ENCODE results near the gene CUX1.

CUX1 gene

DNA sequence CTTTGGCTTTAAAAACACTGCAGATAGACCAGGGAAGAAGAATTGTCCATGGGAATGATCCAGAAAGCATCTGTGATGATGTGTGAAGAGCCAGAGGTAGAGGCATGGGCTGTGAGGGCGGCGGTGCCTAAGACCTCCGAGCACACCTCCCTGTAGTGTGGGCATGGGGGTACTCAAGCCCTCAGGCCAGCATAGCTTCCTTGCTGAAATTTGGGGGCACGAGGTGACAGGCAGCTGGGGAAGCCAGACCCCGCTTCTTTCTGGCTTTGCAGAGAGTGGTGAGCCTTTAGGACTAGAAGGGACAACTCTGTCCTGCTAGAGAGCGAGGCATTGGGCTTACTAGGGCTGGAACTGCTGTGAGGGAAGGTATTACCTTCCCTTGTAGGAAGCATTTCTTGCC lies 281.6 kb downstream of the CUX1 start:
- no peak for TF ChIP-seq JUND (IDR thresholded peaks at IDR 0.05; ENCODE audit: low read depth)
- in situ Hi-C loops (cut with HindIII; ENCODE audit: low pct_unique_long_range_greater_than_20kb, low sequenced_read_pairs): no loop called here
- DNase-seq (ENCODE audit: low read depth in 1 of 2, low spot score in 1 of 2): no peak

DNA sequence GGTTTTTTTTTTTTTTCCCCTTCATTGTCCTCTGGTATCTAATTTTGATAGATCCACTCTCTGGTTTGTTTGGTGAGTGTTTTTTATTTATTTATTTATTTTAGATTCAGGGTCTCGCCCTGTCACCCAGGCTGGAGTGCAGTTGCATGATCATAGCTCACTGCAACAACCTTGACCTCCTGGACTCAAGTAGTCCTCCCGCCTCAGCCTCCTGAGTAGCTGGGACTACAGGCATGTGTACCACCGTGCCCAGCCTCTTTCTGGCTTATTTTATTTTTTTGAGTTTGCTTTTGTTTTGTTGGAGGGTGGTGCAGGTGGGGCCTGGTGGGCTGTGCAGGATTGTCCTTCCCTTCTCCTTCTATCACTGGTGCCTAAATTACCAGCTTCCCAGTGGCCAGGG lies 282.0 kb downstream of the CUX1 start:
- no peak for TF ChIP-seq JUND (IDR thresholded peaks at IDR 0.05; ENCODE audit: low read depth)
- in situ Hi-C loops (cut with HindIII; ENCODE audit: low pct_unique_long_range_greater_than_20kb, low sequenced_read_pairs): no loop called here
- DNase-seq (ENCODE audit: low read depth in 1 of 2, low spot score in 1 of 2): no peak

DNA sequence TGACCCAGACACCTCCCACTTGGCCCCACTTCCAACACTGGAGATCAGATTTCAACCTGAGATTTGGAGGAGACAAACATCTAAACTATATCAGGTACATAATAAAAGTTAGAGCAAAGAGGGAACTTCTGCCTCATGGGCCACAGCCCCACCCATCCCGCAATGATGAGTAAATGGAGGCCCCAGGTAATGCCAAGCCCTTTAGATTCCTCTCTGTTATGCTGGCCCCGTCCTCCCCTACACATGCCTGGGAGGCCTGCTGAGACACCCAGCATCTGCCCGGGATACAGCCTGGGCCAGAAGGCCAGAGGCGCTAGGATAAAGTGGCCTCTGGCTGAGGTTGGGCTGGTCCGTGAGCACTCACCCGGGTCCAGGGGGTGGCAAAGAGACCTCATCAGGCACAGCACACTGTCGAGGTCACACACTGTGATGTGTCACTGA lies 283.7 kb downstream of the CUX1 start:
- no peak for DNase-seq (ENCODE audit: low read depth in 1 of 2, low spot score in 1 of 2)
- TF ChIP-seq JUND (IDR thresholded peaks at IDR 0.05; ENCODE audit: low read depth): no peak

DNA sequence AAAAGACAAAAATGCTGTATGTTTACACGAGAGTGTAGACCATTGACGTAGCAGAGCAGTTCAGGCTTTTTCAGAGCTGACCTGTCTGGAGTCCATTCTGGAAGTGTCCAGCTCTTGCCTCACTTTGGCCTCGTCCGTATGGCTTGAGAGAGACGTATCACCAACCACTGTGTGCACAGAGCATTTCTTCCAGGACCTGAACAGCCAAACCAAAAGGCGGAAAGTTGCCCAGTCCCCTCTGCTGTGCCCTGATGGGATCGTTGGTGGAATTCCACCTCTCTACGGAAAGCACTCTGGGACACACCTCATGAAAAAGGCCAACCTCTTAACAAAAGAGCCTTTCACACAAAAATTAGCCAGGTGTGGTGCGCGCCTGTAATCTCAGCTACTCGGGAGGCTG lies 284.5 kb downstream of the CUX1 start:
- TF ChIP-seq JUND (IDR thresholded peaks at IDR 0.05; ENCODE audit: low read depth): no peak
- DNase-seq (ENCODE audit: low read depth in 1 of 2, low spot score in 1 of 2): no peak
- in situ Hi-C loops (cut with HindIII; ENCODE audit: low pct_unique_long_range_greater_than_20kb, low sequenced_read_pairs): no loop called here

More for the DNA sequence above, 283.7 kb downstream of the CUX1 start:
- in situ Hi-C loops (cut with HindIII; ENCODE audit: low pct_unique_long_range_greater_than_20kb, low sequenced_read_pairs): no loop called here

DNA sequence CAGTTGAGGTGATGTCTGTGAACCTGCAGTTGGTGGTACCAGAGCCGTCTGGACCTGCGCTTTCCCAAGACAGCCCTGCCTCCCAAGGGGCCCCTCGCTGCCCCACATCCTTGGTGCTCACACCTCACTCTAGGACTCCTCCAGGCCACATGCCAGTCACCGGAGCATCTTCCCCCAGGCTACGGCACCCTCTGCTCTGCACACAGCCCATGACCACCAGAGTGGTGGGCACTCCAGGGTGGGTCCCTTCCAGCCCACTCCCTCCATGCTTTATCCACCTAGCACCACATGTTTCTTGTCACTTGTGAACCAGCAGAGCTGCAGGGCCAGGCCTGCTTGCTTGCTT lies 285.6 kb downstream of the CUX1 start:
- no peak for TF ChIP-seq JUND (IDR thresholded peaks at IDR 0.05; ENCODE audit: low read depth)
- in situ Hi-C loops (cut with HindIII; ENCODE audit: low pct_unique_long_range_greater_than_20kb, low sequenced_read_pairs): no loop called here
- DNase-seq (ENCODE audit: low read depth in 1 of 2, low spot score in 1 of 2): no peak

DNA sequence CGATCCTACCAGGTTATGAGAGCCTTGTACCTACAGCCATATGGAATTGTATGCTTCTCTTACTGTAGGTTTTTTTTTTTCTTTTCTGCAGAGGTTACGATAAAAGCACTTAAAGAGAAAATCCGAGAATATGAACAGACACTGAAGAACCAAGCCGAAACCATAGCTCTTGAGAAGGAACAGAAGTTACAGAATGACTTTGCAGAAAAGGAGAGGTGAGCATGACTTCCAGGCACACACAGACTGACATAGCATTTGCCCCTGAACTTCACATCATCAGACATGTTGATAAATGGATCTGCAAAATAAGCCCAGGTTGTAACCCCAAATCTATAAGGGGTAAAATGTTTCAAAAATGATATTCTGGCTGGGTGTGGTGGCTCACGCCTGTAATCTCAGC lies 286.8 kb downstream of the CUX1 start:
- in situ Hi-C loops (cut with HindIII; ENCODE audit: low pct_unique_long_range_greater_than_20kb, low sequenced_read_pairs): no loop called here
- TF ChIP-seq JUND (IDR thresholded peaks at IDR 0.05; ENCODE audit: low read depth): no peak
- DNase-seq (ENCODE audit: low read depth in 1 of 2, low spot score in 1 of 2): no peak

DNA sequence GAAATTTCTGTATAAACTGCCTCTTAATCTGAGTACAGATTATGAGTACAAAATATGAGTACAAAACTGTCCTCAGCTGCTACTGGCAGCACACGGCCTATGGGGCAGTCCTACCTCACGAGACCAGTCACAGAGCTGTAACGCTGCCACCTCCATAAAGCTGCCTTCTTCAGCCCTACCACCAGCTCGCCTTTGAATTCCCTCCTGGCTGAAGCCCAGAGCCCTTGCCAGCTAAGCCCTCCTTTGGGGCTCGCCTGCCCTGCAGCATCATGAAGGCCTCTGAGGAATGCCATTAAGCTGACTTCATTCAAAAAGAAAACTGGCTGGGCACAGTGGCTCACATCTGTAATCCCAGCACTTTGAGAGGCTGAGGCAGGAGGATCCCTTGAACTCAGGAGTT lies 289.2 kb downstream of the CUX1 start:
- TF ChIP-seq JUND (IDR thresholded peaks at IDR 0.05; ENCODE audit: low read depth): no peak
- in situ Hi-C loops (cut with HindIII; ENCODE audit: low pct_unique_long_range_greater_than_20kb, low sequenced_read_pairs): no loop called here
- DNase-seq (ENCODE audit: low read depth in 1 of 2, low spot score in 1 of 2): no peak

DNA sequence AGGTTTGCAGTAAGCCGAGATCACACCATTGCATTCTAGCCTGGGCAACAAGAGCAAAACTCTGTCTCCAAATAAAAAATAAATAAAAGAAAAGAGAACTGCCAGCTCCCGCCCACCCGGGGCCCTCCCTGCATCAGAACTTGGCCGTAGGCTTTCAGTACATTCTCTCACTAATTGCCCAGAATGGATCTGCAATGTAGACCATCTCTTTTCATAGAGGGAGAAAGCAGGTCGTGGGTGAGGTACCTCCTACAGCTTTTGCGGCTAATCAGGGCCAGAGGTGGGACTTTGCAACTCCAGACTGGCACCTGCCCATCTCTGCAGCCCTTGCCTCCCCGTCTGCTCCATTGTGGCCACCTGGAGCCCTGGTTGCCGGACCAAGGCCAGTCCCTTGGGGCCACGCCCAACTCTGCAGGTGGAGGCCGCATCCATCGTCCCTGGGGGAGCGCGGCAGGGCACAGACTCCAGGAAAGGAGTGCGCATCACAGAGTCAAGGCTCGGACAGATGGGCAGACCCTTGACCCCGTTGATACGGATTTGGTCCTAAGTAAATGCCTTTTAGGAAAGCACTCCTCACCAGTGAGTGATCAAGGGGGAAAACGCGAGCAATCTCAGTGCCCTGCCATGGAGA lies 290.2 kb downstream of the CUX1 start:
- in situ Hi-C loops (cut with HindIII; ENCODE audit: low pct_unique_long_range_greater_than_20kb, low sequenced_read_pairs): no loop called here
- no peak for TF ChIP-seq JUND (IDR thresholded peaks at IDR 0.05; ENCODE audit: low read depth)
- no peak for DNase-seq (ENCODE audit: low read depth in 1 of 2, low spot score in 1 of 2)

DNA sequence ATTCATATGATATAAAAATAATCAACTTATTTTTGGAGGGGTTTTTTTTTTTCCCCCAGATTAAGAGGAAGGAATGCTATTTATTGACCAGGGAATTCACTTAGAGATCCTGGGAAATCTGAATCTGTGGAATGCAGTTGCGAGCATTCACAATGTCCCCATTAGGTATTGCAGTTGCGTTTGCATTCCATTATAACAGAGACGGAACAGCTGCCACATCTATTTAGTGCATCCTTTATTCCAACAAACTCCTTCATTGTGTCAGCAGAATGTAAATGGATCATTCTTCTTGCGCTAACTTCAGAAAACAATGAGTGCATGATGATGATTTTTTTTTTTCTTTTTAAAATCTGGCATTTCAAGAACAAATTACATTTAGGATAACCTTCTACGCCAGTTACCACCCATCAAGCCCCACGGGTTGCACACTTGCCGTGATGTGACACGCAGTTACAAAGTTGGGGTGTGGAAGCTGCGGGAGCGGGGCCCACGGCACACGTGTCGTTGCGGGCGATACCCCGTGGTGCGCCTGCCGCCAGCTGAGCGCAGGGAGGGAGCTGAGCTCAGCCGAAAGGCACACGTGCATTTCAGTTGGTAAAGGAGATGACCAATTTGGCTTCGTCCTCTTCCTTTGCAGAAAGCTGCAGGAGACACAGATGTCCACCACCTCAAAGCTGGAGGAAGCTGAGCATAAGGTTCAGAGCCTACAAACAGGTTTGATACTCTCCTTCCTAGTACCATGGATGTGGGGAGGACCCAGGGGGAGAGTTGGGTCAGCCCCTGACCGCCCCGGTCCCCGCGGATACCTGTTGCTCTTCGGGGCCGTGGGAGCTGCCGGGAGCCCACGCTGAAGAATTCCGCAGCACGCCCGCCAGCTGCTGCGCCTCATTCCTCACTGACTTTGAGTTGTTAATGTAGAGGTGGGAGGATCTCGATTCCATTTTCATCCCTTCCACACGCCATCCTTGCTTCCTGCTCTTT lies 293.9 kb downstream of the CUX1 start:
- DNase-seq (ENCODE audit: low read depth in 1 of 2, low spot score in 1 of 2): no peak
- no peak for TF ChIP-seq JUND (IDR thresholded peaks at IDR 0.05; ENCODE audit: low read depth)
- in situ Hi-C loops (cut with HindIII; ENCODE audit: low pct_unique_long_range_greater_than_20kb, low sequenced_read_pairs): no loop called here

DNA sequence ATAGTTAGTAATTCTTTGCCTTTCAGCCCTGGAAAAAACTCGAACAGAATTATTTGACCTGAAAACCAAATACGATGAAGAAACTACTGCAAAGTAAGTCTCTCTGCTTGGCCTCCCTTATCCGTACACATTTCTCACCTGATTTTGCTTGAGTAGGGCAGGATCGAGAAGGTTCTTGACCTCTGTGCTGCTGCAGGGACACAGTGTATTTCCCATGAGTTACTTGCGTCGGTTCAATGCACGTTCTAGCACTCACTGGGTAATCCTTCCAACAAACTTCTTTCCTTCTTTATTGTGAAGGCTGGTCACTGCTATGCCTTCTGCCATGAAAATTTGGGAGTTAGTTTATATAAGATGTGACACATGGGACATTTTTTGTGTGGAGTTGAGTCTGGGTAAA lies 297.8 kb downstream of the CUX1 start:
- in situ Hi-C loops (cut with HindIII; ENCODE audit: low pct_unique_long_range_greater_than_20kb, low sequenced_read_pairs): no loop called here
- DNase-seq (ENCODE audit: low read depth in 1 of 2, low spot score in 1 of 2): no peak
- no peak for TF ChIP-seq JUND (IDR thresholded peaks at IDR 0.05; ENCODE audit: low read depth)

DNA sequence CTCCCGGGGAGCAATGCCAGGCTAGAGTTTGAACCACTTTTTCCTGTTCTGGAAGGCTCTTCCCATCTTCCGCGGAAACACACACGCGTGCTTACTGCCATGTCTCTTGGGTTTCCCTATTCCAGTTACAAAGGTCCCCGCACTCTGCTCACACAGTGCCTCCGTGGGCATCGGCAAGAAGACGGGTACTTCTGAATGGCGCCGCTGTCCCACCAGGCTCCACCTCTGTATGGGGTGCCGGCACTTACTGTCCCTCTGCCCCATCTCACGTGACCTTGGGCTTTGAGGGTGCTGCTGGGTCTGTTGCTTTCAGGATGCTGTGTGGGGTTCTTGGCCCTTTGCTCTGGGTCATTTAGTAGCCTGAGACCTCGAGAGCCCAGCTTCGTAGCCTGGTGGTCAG lies 298.5 kb downstream of the CUX1 start:
- in situ Hi-C loops (cut with HindIII; ENCODE audit: low pct_unique_long_range_greater_than_20kb, low sequenced_read_pairs): no loop called here
- TF ChIP-seq JUND (IDR thresholded peaks at IDR 0.05; ENCODE audit: low read depth): no peak
- DNase-seq (ENCODE audit: low read depth in 1 of 2, low spot score in 1 of 2): no peak

DNA sequence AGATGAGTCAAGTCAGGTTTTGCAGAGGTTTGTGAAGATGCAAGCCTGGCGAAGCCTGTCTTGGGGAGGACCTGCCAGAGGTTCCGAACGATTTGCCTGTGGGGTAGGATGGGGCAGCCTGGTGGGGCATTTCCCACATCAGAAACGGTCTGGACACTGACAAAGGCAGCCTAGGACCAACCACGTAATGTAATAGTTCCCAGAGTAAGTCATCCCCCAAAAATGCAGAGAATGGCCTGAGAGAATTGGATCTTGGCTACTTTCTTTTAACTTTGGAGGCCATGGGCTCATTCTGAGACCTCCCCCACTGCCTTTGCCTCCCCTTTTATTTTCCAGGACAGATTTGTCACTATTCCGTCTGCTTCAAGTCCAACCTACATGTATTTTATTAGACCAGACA lies 300.3 kb downstream of the CUX1 start:
- DNase-seq (ENCODE audit: low read depth in 1 of 2, low spot score in 1 of 2): no peak
- TF ChIP-seq JUND (IDR thresholded peaks at IDR 0.05; ENCODE audit: low read depth): no peak
- in situ Hi-C loops (cut with HindIII; ENCODE audit: low pct_unique_long_range_greater_than_20kb, low sequenced_read_pairs): no loop called here

DNA sequence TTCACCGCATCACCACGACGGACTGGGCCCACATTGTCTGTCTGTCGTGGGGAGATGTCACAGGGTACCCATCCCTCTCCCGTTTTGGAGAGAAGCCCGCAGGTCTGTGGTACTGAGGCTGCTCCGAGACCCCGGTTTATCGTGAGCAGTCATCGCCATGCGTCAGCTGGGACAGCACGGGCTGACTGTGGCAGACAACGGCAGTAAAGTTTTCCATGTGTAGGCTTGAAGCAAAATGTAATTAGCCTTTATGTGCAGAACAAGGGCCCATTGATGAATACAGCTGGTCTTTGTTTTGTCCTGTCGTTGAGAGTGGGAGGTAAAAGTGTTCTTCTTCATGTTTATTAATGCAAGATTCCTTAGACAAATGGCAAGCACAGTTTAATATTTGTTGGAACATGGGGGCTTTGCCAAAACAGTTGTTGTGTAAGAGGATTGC lies 301.8 kb downstream of the CUX1 start:
- in situ Hi-C loops (cut with HindIII; ENCODE audit: low pct_unique_long_range_greater_than_20kb, low sequenced_read_pairs): no loop called here
- DNase-seq (ENCODE audit: low read depth in 1 of 2, low spot score in 1 of 2): no peak
- TF ChIP-seq JUND (IDR thresholded peaks at IDR 0.05; ENCODE audit: low read depth): no peak
